ENCODE measurements around the gene TRANK1. TPM values are rescaled to one million over a fixed set of nuclear protein-coding genes. Genes with fewer than 3 reads are reported as not detected.

TRANK1 gene
- total RNA-seq, 2 donors from 2014 or later = 21.3 to 50.7 TPM

GRCh38 chr3:36859494-36859893, 85.4 kb downstream of the TRANK1 start:
- Histone ChIP-seq H3K4me1 (no peaks in the 10 kb centered on the region), H3K27me3 (no peaks in the 10 kb centered on the region), H3K4me3 (no peak overlapping the region), H3K9ac (ENCODE audit: low read depth in 2 of 2, low read length in 2 of 2) (no peak overlapping the region), H3K27ac (no peak overlapping the region), H3K9me3 (no peaks in the 10 kb centered on the region), H3K36me3 (peaks cover 15% of the 10 kb centered on the region)
- no peak for TF ChIP-seq CTCF (IDR thresholded peaks at IDR 0.05)
- intact Hi-C loops (cut with DNase I) = no loop called here
- DNase-seq = no peak

DNA sequence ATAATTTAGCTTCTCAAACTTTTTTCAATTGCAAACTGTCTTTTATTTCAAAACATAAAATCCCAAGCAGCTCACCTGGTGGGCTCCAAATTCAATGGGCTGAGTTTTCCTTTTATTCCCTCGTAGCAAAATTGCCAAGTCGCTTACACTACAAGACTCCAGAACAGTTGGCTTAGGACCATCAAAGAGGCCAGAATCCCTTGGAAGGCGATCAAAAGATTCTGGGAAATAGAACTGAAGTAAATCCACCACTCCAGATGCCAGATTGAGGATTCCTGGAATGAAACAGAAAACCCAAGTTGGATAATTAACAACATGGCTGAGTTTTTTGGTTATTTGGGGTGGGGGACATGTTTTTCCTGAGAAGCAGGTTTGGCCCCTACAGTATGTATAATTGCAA, 92.8 kb downstream of the TRANK1 start:
- Histone ChIP-seq H3K9ac (ENCODE audit: low read depth in 2 of 2, low read length in 2 of 2) (no peak overlapping the region), H3K36me3 (no peaks in the 10 kb centered on the region), H3K4me1 (no peaks in the 10 kb centered on the region), H3K4me3 (no peak overlapping the region), H3K27me3 (no peaks in the 10 kb centered on the region), H3K9me3 (no peaks in the 10 kb centered on the region), H3K27ac (no peak overlapping the region)
- intact Hi-C loops (cut with DNase I) = no loop called here
- no peak for TF ChIP-seq CTCF (IDR thresholded peaks at IDR 0.05)
- DNase-seq = no peak

DNA sequence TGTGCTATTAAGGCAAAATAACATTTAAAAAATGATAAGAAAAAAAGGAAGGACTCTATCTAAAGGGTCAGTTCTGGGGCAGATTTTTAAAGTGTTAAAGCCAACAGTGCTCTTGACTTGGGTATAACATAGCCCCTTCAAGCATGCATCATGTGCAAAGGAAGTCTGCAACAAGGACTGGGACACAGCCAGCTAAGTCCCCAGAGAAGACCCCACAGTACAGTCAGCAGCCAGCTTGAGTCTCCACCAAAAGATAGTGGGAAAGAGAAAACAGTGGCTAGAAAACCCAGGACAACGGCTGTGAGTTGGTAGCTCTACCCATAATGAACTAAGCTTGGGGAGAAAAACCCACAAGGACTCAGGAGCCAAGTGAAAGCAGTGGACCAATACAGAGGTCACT, 94.1 kb downstream of the TRANK1 start:
- Histone ChIP-seq H3K36me3 (no peaks in the 10 kb centered on the region), H3K9me3 (no peaks in the 10 kb centered on the region), H3K9ac (ENCODE audit: low read depth in 2 of 2, low read length in 2 of 2) (no peak overlapping the region), H3K27ac (no peak overlapping the region), H3K4me1 (no peaks in the 10 kb centered on the region), H3K27me3 (no peaks in the 10 kb centered on the region), H3K4me3 (no peak overlapping the region)
- intact Hi-C loops (cut with DNase I) = no loop called here
- no peak for TF ChIP-seq CTCF (IDR thresholded peaks at IDR 0.05)
- no peak for DNase-seq

- intact Hi-C loops (cut with DNase I) = no loop called here
Observed at GRCh38 chr3:36846406-36846805, 98.4 kb downstream of the TRANK1 start.

GRCh38 chr3:36843065-36844051, 101.5 kb downstream of the TRANK1 start:
- peaks cover 8% of the 10 kb centered on the region for H3K36me3 ChIP-seq
- intact Hi-C loops (cut with DNase I) = no loop called here
- no peaks in the 10 kb centered on the region for H3K9me3 ChIP-seq
- H3K4me1 ChIP-seq = no peaks in the 10 kb centered on the region
- H3K4me3 ChIP-seq = no peak overlapping the region
- H3K27me3 ChIP-seq = no peaks in the 10 kb centered on the region
- no peak for DNase-seq
- no peak overlapping the region for H3K27ac ChIP-seq
- H3K9ac ChIP-seq (ENCODE audit: low read depth in 2 of 2, low read length in 2 of 2) = no peak overlapping the region
- TF ChIP-seq CTCF (IDR thresholded peaks at IDR 0.05) = no peak

More at GRCh38 chr3:36846406-36846805, 98.4 kb downstream of the TRANK1 start:
- Histone ChIP-seq H3K4me3 (no peak overlapping the region), H3K9ac (ENCODE audit: low read depth in 2 of 2, low read length in 2 of 2) (no peak overlapping the region), H3K36me3 (peaks cover 4% of the 10 kb centered on the region), H3K9me3 (no peaks in the 10 kb centered on the region), H3K4me1 (no peaks in the 10 kb centered on the region), H3K27ac (no peak overlapping the region), H3K27me3 (no peaks in the 10 kb centered on the region)
- no peak for TF ChIP-seq CTCF (IDR thresholded peaks at IDR 0.05)
- DNase-seq = no peak
